ENCODE measurements around the gene CCDC32.
"Not testable (repeated sequence)": the region's sequence is repeated elsewhere in the genome, so short reads cannot be mapped to it uniquely, and the experiment has no call there.

CCDC32 gene

GRCh38 chr15:40564591-40565332 is at the start of gene CCDC32:
Gene CCDC32 (minus strand): TSS chr15:40565042. CDS start chr15:40563015, 2,027 bp downstream.
- peak; percentile 99 for DNase-seq (ENCODE audit: low spot score)

- no peak for DNase-seq (ENCODE audit: low spot score)
These were observed 48.2 kb upstream of the CCDC32 start for GRCh38 chr15:40613080-40613479.

- DNase-seq (ENCODE audit: low spot score): no peak
These were observed 39.1 kb upstream of the CCDC32 start for GRCh38 chr15:40603935-40604334.

- no peak for DNase-seq (ENCODE audit: low spot score)
These were observed 36.1 kb upstream of the CCDC32 start for GRCh38 chr15:40600956-40601355.

GRCh38 chr15:40598672-40599071 is 33.8 kb upstream of the CCDC32 start:
- no peak for DNase-seq (ENCODE audit: low spot score)

GRCh38 chr15:40598126-40598525 is 33.3 kb upstream of the CCDC32 start:
- no peak for DNase-seq (ENCODE audit: low spot score)

- DNase-seq (ENCODE audit: low spot score): no peak
These were observed 32.2 kb upstream of the CCDC32 start for GRCh38 chr15:40597024-40597423.

GRCh38 chr15:40595773-40596172 is 30.9 kb upstream of the CCDC32 start:
- no peak for DNase-seq (ENCODE audit: low spot score)

GRCh38 chr15:40595219-40595618 is 30.4 kb upstream of the CCDC32 start:
- no peak for DNase-seq (ENCODE audit: low spot score)

- DNase-seq (ENCODE audit: low spot score): peak; percentile 69
These were observed 29.6 kb upstream of the CCDC32 start for GRCh38 chr15:40594429-40594836.

- DNase-seq (ENCODE audit: low spot score): peak; percentile 93
These were observed 29.0 kb upstream of the CCDC32 start, which contains the start of gene KNL1 for GRCh38 chr15:40593588-40594428. Gene KNL1 (plus strand): TSS chr15:40594249. CDS start chr15:40602932, 8,683 bp downstream.

GRCh38 chr15:40593165-40593564 is 28.3 kb upstream of the CCDC32 start:
- no peak for DNase-seq (ENCODE audit: low spot score)

- DNase-seq (ENCODE audit: low spot score): no peak
These were observed 26.5 kb upstream of the CCDC32 start for GRCh38 chr15:40591389-40591788.

GRCh38 chr15:40590667-40591050 is 25.8 kb upstream of the CCDC32 start:
- DNase-seq (ENCODE audit: low spot score): no peak

- DNase-seq (ENCODE audit: low spot score): no peak
These were observed 19.3 kb upstream of the CCDC32 start for GRCh38 chr15:40584191-40584590.

- DNase-seq (ENCODE audit: low spot score): peak; percentile 15
These were observed 17.9 kb upstream of the CCDC32 start for GRCh38 chr15:40582726-40583246.

GRCh38 chr15:40581796-40582195 is 17.0 kb upstream of the CCDC32 start:
- not testable (repeated sequence) for DNase-seq (ENCODE audit: low spot score)

- DNase-seq (ENCODE audit: low spot score): no peak
These were observed 14.1 kb upstream of the CCDC32 start for GRCh38 chr15:40578892-40579291.

GRCh38 chr15:40576914-40577313 is 12.1 kb upstream of the CCDC32 start:
- not testable (repeated sequence) for DNase-seq (ENCODE audit: low spot score)

- DNase-seq (ENCODE audit: low spot score): no peak
These were observed 10.3 kb upstream of the CCDC32 start for GRCh38 chr15:40575113-40575512.

- peak; percentile 96 for DNase-seq (ENCODE audit: low spot score)
These were observed 4.5 kb upstream of the CCDC32 start, which contains the start of gene RPUSD2 for GRCh38 chr15:40569129-40569953. Gene RPUSD2 (plus strand): TSS chr15:40569299. CDS start chr15:40569338, 39 bp downstream.

GRCh38 chr15:40567111-40567510 is 2.3 kb upstream of the CCDC32 start:
- DNase-seq (ENCODE audit: low spot score): no peak
